HG03442 (cell line): ENCODE results near the gene HCN4.
"Not testable (repeated sequence)": the region's sequence is repeated elsewhere in the genome, so short reads cannot be mapped to it uniquely, and the experiment has no call there.

Experiments used
- ATAC-seq: cut with Tn5 transposase; IDR thresholded peaks from one replicate; pipeline ENCODE4 v1.9.1; 2021; ENCODE audit warnings: mild to moderate bottlenecking, moderate library complexity; ENCODE audit not compliant: unreplicated experiment

Gene HCN4

GRCh38 chr15:73368301-73369136 is at the start of gene HCN4:
TSS of gene HCN4 (minus strand) at chr15:73368958. CDS start at chr15:73368270, 688 bp downstream.
- no peak for ATAC-seq

GRCh38 chr15:73414876-73415275 is 46.1 kb upstream of the HCN4 start:
- no peak for ATAC-seq

DNA sequence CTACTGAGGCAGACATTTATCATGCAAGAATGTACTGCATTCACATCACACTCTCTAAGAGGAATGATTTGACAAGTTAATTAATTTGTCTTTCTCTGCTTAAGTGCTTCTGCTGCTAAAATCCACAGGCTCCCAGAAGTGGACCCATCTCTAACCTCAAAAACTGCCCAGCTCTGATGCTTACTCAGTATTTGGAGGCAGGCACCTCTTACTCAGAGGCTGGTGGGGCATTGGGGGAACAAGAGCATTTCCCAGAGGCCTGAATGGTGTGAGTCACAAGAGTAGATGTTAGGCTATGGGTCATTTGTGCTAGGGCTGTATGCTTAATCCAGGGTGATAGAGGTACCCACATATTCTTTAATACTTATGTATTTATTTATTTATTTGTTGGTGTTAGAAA is 34.4 kb upstream of the HCN4 start:
- no peak for ATAC-seq

- not testable (repeated sequence) for ATAC-seq
Observed at GRCh38 chr15:73400222-73400621, 31.5 kb upstream of the HCN4 start.

- no peak for ATAC-seq
Observed at GRCh38 chr15:73398861-73399260, 30.1 kb upstream of the HCN4 start.

DNA sequence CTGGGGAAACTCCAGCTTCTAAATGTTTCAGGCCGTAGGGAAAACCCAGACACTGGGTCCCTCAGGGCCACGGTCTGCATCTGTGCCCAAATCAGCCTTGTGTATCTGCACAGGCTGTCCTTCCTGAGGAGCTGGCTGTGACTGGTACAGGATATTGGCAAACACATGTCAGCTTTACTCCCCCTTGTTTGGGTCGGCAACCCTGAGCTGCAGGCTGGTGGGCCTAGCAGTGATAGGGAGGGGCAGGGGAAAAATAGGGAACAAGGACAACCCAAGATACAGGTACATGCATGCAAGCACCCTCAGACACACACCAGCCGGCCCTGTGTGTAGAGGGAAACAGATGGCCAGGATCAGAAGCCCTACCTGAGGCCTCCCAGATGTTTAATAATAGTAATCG is 28.7 kb upstream of the HCN4 start:
- no peak for ATAC-seq

- ATAC-seq = no peak
Observed at GRCh38 chr15:73395671-73396070, 26.9 kb upstream of the HCN4 start.

GRCh38 chr15:73394782-73395181 is 26.0 kb upstream of the HCN4 start:
- no peak for ATAC-seq

- ATAC-seq = no peak
Observed at GRCh38 chr15:73393336-73393735, 24.6 kb upstream of the HCN4 start.

- ATAC-seq = no peak
Observed at GRCh38 chr15:73392025-73392424, 23.3 kb upstream of the HCN4 start.

GRCh38 chr15:73391128-73391872 is 22.5 kb upstream of the HCN4 start:
- ATAC-seq = no peak

DNA sequence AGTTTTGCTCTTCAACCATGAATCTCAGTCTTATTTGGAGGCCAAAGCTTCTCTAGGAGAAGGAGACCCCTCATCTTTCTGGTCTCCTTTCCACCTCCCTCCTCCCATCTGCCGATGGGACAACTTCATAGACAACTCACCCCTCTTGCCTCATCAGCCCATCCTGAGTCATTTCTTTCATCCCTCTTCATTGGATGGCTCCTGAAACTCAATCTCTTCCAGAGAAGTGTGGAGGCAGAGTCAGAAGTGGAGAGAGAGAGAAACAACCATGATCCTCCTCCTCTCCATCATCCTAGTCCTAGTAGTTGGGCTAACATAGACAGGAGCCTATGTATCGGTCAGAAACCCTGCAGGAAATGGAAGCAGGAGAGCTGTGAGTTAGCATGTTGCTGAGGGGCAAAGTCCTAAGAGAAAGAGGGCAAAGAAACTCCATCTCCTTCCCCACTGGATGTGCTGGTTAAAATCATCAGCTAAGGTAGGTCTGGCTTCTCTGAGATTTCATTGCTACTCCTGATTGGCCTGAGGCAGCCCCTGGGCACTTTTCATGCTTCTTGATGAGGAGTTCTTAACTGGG is 21.3 kb upstream of the HCN4 start:
- no peak for ATAC-seq

- no peak for ATAC-seq
Observed at GRCh38 chr15:73389539-73389938, 20.8 kb upstream of the HCN4 start.

DNA sequence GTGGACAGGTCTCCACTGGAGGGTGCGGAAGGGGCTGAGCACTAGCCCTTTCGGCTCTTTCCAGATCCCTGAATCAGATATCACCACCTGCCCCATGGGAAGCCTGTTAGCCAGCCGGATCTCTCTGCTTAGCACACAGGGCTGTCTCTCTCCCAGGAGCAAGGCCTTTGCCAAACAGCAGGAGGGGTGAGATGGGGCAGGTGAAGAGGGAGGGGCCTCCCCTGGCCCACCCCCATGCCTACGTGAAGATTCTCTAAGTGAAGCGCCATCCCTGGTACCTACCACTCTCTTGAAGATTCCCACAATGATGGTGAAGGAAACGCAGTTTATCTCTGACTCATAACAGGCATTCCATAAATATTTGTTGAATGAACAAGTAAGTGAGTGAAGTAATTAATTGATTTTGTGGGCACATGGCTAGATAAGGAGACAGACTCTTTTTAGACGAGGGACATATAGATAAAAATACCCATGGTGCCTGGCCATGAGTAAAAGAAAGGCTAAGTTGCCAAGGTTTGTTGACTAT is 19.6 kb upstream of the HCN4 start:
- no peak for ATAC-seq

GRCh38 chr15:73387507-73388255 is 18.9 kb upstream of the HCN4 start:
- no peak for ATAC-seq

GRCh38 chr15:73386886-73387506 is 18.2 kb upstream of the HCN4 start:
- ATAC-seq = no peak

- ATAC-seq = no peak
Observed at GRCh38 chr15:73386238-73386637, 17.5 kb upstream of the HCN4 start.

GRCh38 chr15:73385205-73385604 is 16.4 kb upstream of the HCN4 start:
- ATAC-seq = no peak

GRCh38 chr15:73383310-73384189 is 14.8 kb upstream of the HCN4 start:
- ATAC-seq = no peak
